ENCODE measurements around the gene TET2. TPM values are rescaled to one million over a fixed set of nuclear protein-coding genes. Genes with fewer than 3 reads are reported as not detected.
A peak's percentile ranks its signal among the peaks of the same experiment; 100 is the strongest.

TET2 gene
- total and polyA plus RNA-seq, 9 donors = 18.4 to 36.8 (median 23.8) TPM

DNA sequence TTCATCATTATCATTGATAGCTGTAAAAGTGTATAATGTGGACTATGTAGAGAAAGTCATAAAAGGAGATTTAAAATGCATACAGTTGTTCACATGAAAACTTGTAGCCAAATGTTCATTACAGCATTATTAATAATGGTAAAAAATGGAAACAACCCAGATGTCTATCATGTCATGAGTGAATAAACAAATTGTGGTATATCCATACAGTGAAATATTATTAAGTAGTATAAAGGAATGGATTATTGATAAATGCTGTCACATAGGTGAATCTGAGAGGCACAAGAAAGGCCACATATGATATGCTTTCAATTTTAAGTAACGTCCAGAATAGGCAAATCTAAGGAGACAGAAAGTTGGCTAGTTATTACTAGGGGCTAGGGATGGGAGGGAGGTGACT is 7.1 kb downstream of the TET2 start:
- DNase-seq = no peak
- 100% methylated on average over 1 of the region's 1 CpG for WGBS (ENCODE audit: insufficient coverage)
- peaks cover 4% of the 10 kb centered on the region for H3K4me1 ChIP-seq (ENCODE audit: control insufficient read depth, insufficient read depth, low read length)
- no peak overlapping the region for H3K27ac ChIP-seq (ENCODE audit: low read length)
- H3K27me3 ChIP-seq (ENCODE audit: control insufficient read depth, insufficient read depth, low read length) = no peaks in the 10 kb centered on the region
- H3K9me3 ChIP-seq (replicated peaks; ENCODE audit: control insufficient read depth, low read depth, low read length) = peaks cover 3% of the 10 kb centered on the region
- peaks cover 2% of the 10 kb centered on the region for H3K36me3 ChIP-seq (ENCODE audit: control insufficient read depth, insufficient read depth, low read length)
- H3K4me3 ChIP-seq (ENCODE audit: low read length) = no peak overlapping the region

DNA sequence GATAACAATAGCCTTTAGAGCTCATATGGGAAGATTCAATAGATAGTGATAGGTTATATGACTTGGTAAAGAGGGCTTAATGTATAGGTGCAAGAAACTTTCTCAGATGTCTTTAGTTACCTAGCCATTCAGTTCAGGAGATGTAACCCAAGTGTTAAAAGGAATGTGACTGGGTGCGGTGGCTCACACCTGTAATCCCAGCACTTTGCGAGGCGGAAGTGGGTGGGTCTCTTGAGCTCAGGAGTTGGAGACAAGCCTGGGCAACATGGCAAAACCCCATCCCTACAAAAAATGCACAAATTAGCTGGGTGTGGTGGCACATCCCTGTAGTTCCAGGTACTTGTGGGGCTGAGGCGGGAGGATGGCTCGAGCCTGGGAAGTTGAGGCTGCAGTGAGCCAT is 7.9 kb downstream of the TET2 start:
- peaks cover 3% of the 10 kb centered on the region for H3K9me3 ChIP-seq (replicated peaks; ENCODE audit: control insufficient read depth, low read depth, low read length)
- H3K27ac ChIP-seq (ENCODE audit: low read length) = no peak overlapping the region
- H3K4me3 ChIP-seq (ENCODE audit: low read length) = no peak overlapping the region
- peaks cover 4% of the 10 kb centered on the region for H3K4me1 ChIP-seq (ENCODE audit: control insufficient read depth, insufficient read depth, low read length)
- no peak for DNase-seq
- H3K36me3 ChIP-seq (ENCODE audit: control insufficient read depth, insufficient read depth, low read length) = peaks cover 4% of the 10 kb centered on the region
- no peaks in the 10 kb centered on the region for H3K27me3 ChIP-seq (ENCODE audit: control insufficient read depth, insufficient read depth, low read length)
- WGBS (ENCODE audit: insufficient coverage) = 83% methylated on average over 2 of the region's 5 CpGs

DNA sequence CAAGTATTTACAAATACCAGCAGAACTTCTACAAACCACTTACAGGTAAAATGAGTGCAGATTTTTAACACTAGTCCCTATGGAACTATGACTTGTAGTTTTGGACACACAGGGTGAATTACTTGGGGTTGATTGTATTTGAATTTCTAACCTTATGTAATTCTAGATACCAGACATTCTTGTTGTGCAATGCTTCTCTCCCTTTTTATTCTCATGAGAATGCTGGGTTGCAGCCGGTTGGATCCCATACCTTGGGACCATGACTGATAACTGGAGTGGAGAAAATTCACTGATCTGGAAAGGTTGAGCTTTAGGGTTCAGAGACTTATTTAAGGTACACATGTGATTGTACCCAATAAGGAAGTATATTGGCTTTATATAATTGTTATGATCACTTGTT is 8.8 kb downstream of the TET2 start:
- DNase-seq = no peak
- no CpG with 5 or more reads among the region's 1 CpG for WGBS (ENCODE audit: insufficient coverage)
- H3K9me3 ChIP-seq (replicated peaks; ENCODE audit: control insufficient read depth, low read depth, low read length) = peaks cover 3% of the 10 kb centered on the region
- H3K4me1 ChIP-seq (ENCODE audit: control insufficient read depth, insufficient read depth, low read length) = peaks cover 4% of the 10 kb centered on the region
- no peaks in the 10 kb centered on the region for H3K27me3 ChIP-seq (ENCODE audit: control insufficient read depth, insufficient read depth, low read length)
- H3K27ac ChIP-seq (ENCODE audit: low read length) = no peak overlapping the region
- no peak overlapping the region for H3K4me3 ChIP-seq (ENCODE audit: low read length)
- peaks cover 4% of the 10 kb centered on the region for H3K36me3 ChIP-seq (ENCODE audit: control insufficient read depth, insufficient read depth, low read length)

DNA sequence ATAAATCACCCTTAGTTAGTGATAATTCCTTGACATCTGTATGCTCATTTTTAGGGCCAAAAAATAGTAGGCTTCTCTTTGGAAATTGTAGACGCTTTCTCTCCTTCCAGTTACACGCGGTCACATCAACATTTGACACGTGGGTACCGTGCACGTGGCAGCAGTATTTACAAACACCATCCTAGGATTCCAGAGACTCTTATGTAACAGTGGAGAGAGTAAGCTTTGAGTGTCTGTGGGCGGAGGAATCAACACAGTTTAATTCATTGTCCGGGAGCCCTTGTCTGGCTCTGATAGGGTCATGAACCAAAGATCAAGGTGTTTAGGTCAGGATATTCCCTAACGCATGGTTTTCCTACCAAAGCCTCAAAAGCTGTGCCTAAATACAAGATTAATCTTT is 12.2 kb downstream of the TET2 start:
- Histone ChIP-seq H3K36me3 (ENCODE audit: control insufficient read depth, insufficient read depth, low read length) (peaks cover 4% of the 10 kb centered on the region), H3K9me3 (replicated peaks; ENCODE audit: control insufficient read depth, low read depth, low read length) (no peaks in the 10 kb centered on the region), H3K4me3 (ENCODE audit: low read length) (no peak overlapping the region), H3K4me1 (ENCODE audit: control insufficient read depth, insufficient read depth, low read length) (no peaks in the 10 kb centered on the region), H3K27me3 (ENCODE audit: control insufficient read depth, insufficient read depth, low read length) (no peaks in the 10 kb centered on the region), H3K27ac (ENCODE audit: low read length) (no peak overlapping the region)
- WGBS (ENCODE audit: insufficient coverage) = 60% methylated on average over 1 of the region's 9 CpGs
- DNase-seq = peak; percentile 30

DNA sequence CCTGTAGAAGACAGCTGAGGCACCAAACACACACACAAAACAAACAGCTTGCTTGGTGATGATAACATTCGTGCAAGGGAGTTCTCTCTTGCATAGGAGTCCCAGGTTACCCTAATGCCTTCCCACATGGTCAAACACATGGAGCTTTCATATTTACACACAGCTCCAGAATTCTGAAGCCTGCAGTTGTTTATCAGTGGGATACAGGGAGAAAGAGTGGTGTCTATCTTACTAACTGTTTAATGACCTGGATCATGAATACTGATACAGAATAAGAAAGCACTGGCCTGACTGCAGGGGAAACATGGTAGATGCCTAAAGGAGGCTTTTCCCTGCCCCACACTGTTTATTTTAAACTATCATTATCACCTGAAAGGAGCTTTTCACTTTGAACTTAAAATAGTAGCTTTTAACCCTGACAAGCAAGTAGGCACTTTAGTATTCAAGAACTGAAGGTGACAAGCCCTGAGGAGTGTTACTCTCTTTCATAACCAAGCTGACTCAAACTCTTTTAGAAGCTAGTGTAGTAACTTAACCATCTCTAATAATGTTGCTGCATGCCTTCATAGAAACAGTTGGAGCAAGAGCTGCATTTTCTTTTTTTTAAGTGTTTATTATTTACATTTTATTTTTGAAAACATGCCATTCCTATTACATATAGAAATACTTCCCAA is 15.6 kb downstream of the TET2 start:
- Histone ChIP-seq H3K4me3 (ENCODE audit: low read length) (no peak overlapping the region), H3K4me1 (ENCODE audit: control insufficient read depth, insufficient read depth, low read length) (no peaks in the 10 kb centered on the region), H3K27ac (ENCODE audit: low read length) (no peak overlapping the region), H3K9me3 (replicated peaks; ENCODE audit: control insufficient read depth, low read depth, low read length) (no peaks in the 10 kb centered on the region), H3K36me3 (ENCODE audit: control insufficient read depth, insufficient read depth, low read length) (peaks cover 3% of the 10 kb centered on the region), H3K27me3 (ENCODE audit: control insufficient read depth, insufficient read depth, low read length) (no peaks in the 10 kb centered on the region)
- WGBS (ENCODE audit: insufficient coverage) = no CpG with 5 or more reads among the region's 1 CpG
- no peak for DNase-seq

DNA sequence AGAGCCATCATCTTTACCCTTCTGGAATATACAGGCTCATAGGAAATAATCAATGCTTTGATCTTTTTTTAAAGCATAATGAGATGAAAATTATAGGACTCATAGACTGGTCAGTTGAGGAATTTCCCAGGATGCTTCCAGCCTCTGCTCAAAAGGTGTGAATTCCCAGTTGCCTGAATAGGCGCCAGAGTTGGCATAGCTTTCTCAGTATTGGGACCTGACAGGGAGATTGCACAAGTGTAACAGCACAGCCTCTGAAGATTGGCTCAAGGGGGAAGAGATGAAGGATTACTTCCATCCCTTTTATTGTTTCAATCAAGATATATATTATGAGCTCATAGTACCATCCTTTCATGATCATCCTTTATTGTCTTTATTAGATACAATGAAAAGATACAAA is 17.9 kb downstream of the TET2 start:
- H3K9me3 ChIP-seq (replicated peaks; ENCODE audit: control insufficient read depth, low read depth, low read length) = no peaks in the 10 kb centered on the region
- no peak overlapping the region for H3K4me3 ChIP-seq (ENCODE audit: low read length)
- DNase-seq = no peak
- H3K4me1 ChIP-seq (ENCODE audit: control insufficient read depth, insufficient read depth, low read length) = no peaks in the 10 kb centered on the region
- H3K27me3 ChIP-seq (ENCODE audit: control insufficient read depth, insufficient read depth, low read length) = no peaks in the 10 kb centered on the region
- WGBS (ENCODE audit: insufficient coverage) = 60% methylated on average over 1 of the region's 1 CpG
- H3K27ac ChIP-seq (ENCODE audit: low read length) = no peak overlapping the region
- no peaks in the 10 kb centered on the region for H3K36me3 ChIP-seq (ENCODE audit: control insufficient read depth, insufficient read depth, low read length)

DNA sequence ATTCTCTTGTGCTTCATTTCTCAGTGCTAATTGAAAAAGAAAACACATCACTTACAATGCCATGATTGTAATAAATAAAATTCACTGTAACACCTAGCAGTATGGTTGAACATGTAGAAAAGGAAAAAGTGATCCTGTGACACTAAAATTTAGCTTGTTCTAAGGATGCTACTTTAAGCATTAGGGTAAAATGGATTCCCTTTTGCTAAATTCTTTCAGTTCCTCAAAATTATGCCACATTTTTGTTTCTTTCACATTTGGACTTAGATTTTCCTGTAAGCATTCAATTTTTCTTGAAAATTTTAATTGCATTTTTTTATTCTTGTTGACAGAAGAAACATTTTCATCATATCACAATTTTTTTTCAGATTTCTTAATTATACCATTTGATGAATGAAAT is 19.4 kb downstream of the TET2 start:
- Histone ChIP-seq H3K4me3 (ENCODE audit: low read length) (no peak overlapping the region), H3K27me3 (ENCODE audit: control insufficient read depth, insufficient read depth, low read length) (no peaks in the 10 kb centered on the region), H3K4me1 (ENCODE audit: control insufficient read depth, insufficient read depth, low read length) (no peaks in the 10 kb centered on the region), H3K36me3 (ENCODE audit: control insufficient read depth, insufficient read depth, low read length) (no peaks in the 10 kb centered on the region), H3K9me3 (replicated peaks; ENCODE audit: control insufficient read depth, low read depth, low read length) (no peaks in the 10 kb centered on the region), H3K27ac (ENCODE audit: low read length) (no peak overlapping the region)
- no peak for DNase-seq

DNA sequence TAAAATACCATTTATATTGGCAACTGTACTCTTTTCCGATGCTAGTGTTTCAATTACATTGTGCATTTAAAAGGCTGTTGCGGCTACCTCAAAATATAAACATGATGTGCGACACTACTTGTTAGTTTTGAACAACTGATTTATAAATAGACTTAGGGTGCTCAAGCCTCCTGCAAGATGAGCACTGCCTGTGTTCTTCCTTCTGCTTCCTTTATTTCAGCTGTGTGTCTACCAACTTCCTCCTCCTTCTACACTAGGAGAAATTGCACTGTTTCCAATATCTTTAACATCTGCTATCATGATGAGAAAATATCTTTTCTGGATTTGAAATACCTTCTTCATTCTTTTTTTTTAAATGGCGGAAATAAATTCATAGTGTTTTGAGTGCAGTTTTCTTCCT is 24.0 kb downstream of the TET2 start:
- H3K27me3 ChIP-seq (ENCODE audit: control insufficient read depth, insufficient read depth, low read length) = no peaks in the 10 kb centered on the region
- H3K9me3 ChIP-seq (replicated peaks; ENCODE audit: control insufficient read depth, low read depth, low read length) = peaks cover 7% of the 10 kb centered on the region
- no peaks in the 10 kb centered on the region for H3K4me1 ChIP-seq (ENCODE audit: control insufficient read depth, insufficient read depth, low read length)
- WGBS (ENCODE audit: insufficient coverage) = no CpG with 5 or more reads among the region's 4 CpGs
- H3K36me3 ChIP-seq (ENCODE audit: control insufficient read depth, insufficient read depth, low read length) = no peaks in the 10 kb centered on the region
- no peak overlapping the region for H3K4me3 ChIP-seq (ENCODE audit: low read length)
- DNase-seq = no peak
- no peak overlapping the region for H3K27ac ChIP-seq (ENCODE audit: low read length)

DNA sequence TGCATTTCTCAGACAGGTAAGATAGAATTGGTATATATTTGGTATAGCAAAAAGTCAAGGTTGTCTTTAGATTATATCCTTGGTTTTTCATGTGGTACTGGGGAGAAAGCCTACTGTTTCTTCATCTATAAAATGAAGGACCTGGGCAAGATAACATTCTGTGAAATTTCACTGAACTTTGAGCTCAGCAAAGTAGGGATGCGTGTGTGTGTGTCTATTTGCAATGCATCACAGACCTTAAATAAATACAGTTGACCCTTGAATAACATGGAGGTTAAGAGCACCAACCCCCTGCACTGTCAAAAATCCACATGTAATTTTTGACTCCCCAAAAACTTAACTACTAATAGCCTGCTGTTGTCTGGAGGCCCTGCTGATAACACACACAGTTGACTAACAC is 25.2 kb downstream of the TET2 start:
- no CpG with 5 or more reads among the region's 1 CpG for WGBS (ENCODE audit: insufficient coverage)
- Histone ChIP-seq H3K27ac (ENCODE audit: low read length) (no peak overlapping the region), H3K27me3 (ENCODE audit: control insufficient read depth, insufficient read depth, low read length) (no peaks in the 10 kb centered on the region), H3K36me3 (ENCODE audit: control insufficient read depth, insufficient read depth, low read length) (no peaks in the 10 kb centered on the region), H3K9me3 (replicated peaks; ENCODE audit: control insufficient read depth, low read depth, low read length) (peaks cover 7% of the 10 kb centered on the region), H3K4me1 (ENCODE audit: control insufficient read depth, insufficient read depth, low read length) (no peaks in the 10 kb centered on the region), H3K4me3 (ENCODE audit: low read length) (no peak overlapping the region)
- no peak for DNase-seq

DNA sequence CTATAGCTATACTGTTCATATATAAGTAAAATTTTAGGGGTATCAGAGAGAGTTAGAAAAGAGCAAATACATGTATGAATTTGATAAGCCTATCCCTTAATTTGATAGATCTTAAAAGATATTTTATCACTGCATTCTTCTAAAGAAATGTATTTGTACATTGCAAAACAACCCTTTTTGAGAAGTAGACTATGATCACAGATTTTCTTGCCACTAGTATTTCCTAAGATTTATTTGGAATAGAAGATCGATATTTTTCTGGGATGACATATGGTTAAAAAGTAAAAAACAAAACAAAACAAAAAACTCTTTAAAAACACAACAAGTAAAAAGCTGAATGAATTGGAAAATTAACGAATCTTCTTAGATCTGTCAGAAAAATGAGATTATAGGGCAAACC is 27.4 kb downstream of the TET2 start:
- DNase-seq = no peak
- Histone ChIP-seq H3K27ac (ENCODE audit: low read length) (no peak overlapping the region), H3K4me3 (ENCODE audit: low read length) (no peak overlapping the region), H3K4me1 (ENCODE audit: control insufficient read depth, insufficient read depth, low read length) (no peaks in the 10 kb centered on the region), H3K36me3 (ENCODE audit: control insufficient read depth, insufficient read depth, low read length) (no peaks in the 10 kb centered on the region), H3K9me3 (replicated peaks; ENCODE audit: control insufficient read depth, low read depth, low read length) (peaks cover 7% of the 10 kb centered on the region), H3K27me3 (ENCODE audit: control insufficient read depth, insufficient read depth, low read length) (no peaks in the 10 kb centered on the region)
- whole genome bisulfite sequencing (ENCODE audit: insufficient coverage) = no CpG with 5 or more reads among the region's 2 CpGs
